HepG2 (cell line): ENCODE results near the gene ZNF764. TPM values are rescaled to one million over a fixed set of nuclear protein-coding genes. Genes with fewer than 3 reads are reported as not detected.

Experiments
- FOXC1 ChIP-seq: sonication (generic); formaldehyde crosslinking; IDR thresholded peaks from 2 replicates; pipeline ENCODE4 v1.8.0; 2022; ENCODE audit warnings: mild to moderate bottlenecking, missing genetic modification reagents, borderline replicate concordance
- GABPB1 ChIP-seq: IDR thresholded peaks from 2 replicates; pipeline ENCODE4 v1.6.1; 2016; ENCODE audit warnings: mild to moderate bottlenecking, missing genetic modification reagents, moderate library complexity, missing compliant biosample characterization
- HOXA9 ChIP-seq: sonication (generic); formaldehyde crosslinking; IDR thresholded peaks from 2 replicates; pipeline ENCODE4 v1.8.1; 2022; ENCODE audit warnings: missing genetic modification reagents, mild to moderate bottlenecking, moderate library complexity, borderline replicate concordance
- LCORL ChIP-seq, 2 experiments: fragments of 450-650 bp in 1 of 2; sonication (generic) in 1 of 2; formaldehyde crosslinking in 1 of 2; IDR thresholded peaks; 2 replicates each; pipeline versions ENCODE4 v1.5.0 to v1.6.1; 2017 to 2020; ENCODE audit warnings: antibody characterized with exemption in 1 of 2, missing genetic modification reagents in 1 of 2
- NPAS2 ChIP-seq: sonication (generic); formaldehyde crosslinking; IDR thresholded peaks from 2 replicates; pipeline ENCODE4 v1.8.0; 2022; ENCODE audit warnings: mild to moderate bottlenecking, missing genetic modification reagents, borderline replicate concordance
- PHF20 ChIP-seq: sonication (generic); formaldehyde crosslinking; IDR thresholded peaks from 2 replicates; pipeline ENCODE4 v1.5.0; 2020; ENCODE audit warnings: mild to moderate bottlenecking, missing genetic modification reagents
- PRMT3 ChIP-seq: sonication (generic); formaldehyde crosslinking; IDR thresholded peaks from 2 replicates; pipeline ENCODE4 v1.8.1; 2022; ENCODE audit warnings: low read depth, mild to moderate bottlenecking, moderate library complexity, missing genetic modification reagents, borderline replicate concordance
- PRPF4 ChIP-seq: fragments of 200-400 bp; formaldehyde crosslinking; IDR thresholded peaks from 2 replicates; pipeline ENCODE4 v1.6.1; 2016; ENCODE audit warnings: low read length, low read depth; ENCODE audit not compliant: poor library complexity, severe bottlenecking
- RFX1 ChIP-seq: fragments of 450-650 bp; IDR thresholded peaks from 2 replicates; pipeline ENCODE4 v1.6.1; 2017
- SOX5 ChIP-seq: IDR thresholded peaks from 2 replicates; pipeline ENCODE4 v1.6.1; 2016; ENCODE audit warnings: borderline replicate concordance
- SP2 ChIP-seq: sonication (generic); formaldehyde crosslinking; IDR thresholded peaks from 2 replicates; pipeline ENCODE4 v1.5.1; 2020; ENCODE audit warnings: mild to moderate bottlenecking, missing genetic modification reagents
- TBX2 ChIP-seq: sonication (generic); formaldehyde crosslinking; IDR thresholded peaks from 2 replicates; pipeline ENCODE4 v1.5.0; 2020; ENCODE audit warnings: missing genetic modification reagents, mild to moderate bottlenecking, borderline replicate concordance
- ZNF3 ChIP-seq: IDR thresholded peaks from 2 replicates; pipeline ENCODE4 v1.7.0; 2017; ENCODE audit warnings: inconsistent platforms
- ZNF451 ChIP-seq: sonication (generic); formaldehyde crosslinking; IDR thresholded peaks from 2 replicates; pipeline ENCODE4 v1.5.0; 2020; ENCODE audit warnings: mild to moderate bottlenecking, missing genetic modification reagents
- ZNF646 ChIP-seq: sonication (generic); formaldehyde crosslinking; IDR thresholded peaks from 2 replicates; pipeline ENCODE4 v1.9.0; 2021; ENCODE audit warnings: mild to moderate bottlenecking, missing genetic modification reagents
- ZNF687 ChIP-seq: sonication (generic); formaldehyde crosslinking; IDR thresholded peaks from 2 replicates; pipeline ENCODE4 v1.5.1; 2020; ENCODE audit warnings: mild to moderate bottlenecking, missing genetic modification reagents, moderate library complexity
- ZNF761 ChIP-seq: sonication (generic); formaldehyde crosslinking; conservative IDR thresholded peaks from 2 replicates; pipeline ENCODE4 v1.4.0; 2020; ENCODE audit warnings: mild to moderate bottlenecking, missing genetic modification reagents
- ZNF850 ChIP-seq: sonication (generic); formaldehyde crosslinking; conservative IDR thresholded peaks from 2 replicates; pipeline ENCODE4 v1.9.0; 2021; ENCODE audit warnings: mild to moderate bottlenecking, missing genetic modification reagents
- ZSCAN25 ChIP-seq: sonication (generic); formaldehyde crosslinking; IDR thresholded peaks from 2 replicates; pipeline ENCODE4 v1.8.0; 2022; ENCODE audit warnings: mild to moderate bottlenecking, missing genetic modification reagents
- ZSCAN29 ChIP-seq: sonication (generic); formaldehyde crosslinking; conservative IDR thresholded peaks from 2 replicates; pipeline ENCODE4 v1.4.0; 2020; ENCODE audit warnings: mild to moderate bottlenecking, missing genetic modification reagents
- polyA plus RNA-seq, 8 experiments: library from polyadenylated mRNA; depleted of rRNA in 3 of 8; stranded (reverse) in 7 of 8; unstranded in 1 of 8; fragments of >200 nt; fragmentation: Illumina TruSeq in 4 of 8; extraction: Trizol in 4 of 8; gene quantifications; 2 replicates each; pipeline versions ENCODE4 v1.2.1 to v1.2.3, GENCODE V29; 2011 to 2016; ENCODE audit warnings: low read depth in 4 of 8, missing spikeins in 1 of 8, mixed read lengths in 1 of 8; ENCODE audit not compliant: insufficient read depth in 1 of 8
- total RNA-seq, 5 experiments: library from RNA; depleted of rRNA; stranded (reverse); fragments of >200 nt; fragmentation: Illumina TruSeq; extraction: Trizol; gene quantifications; 2 replicates each; pipeline ENCODE4 v1.2.3, GENCODE V29; 2016; ENCODE audit warnings: low read depth in 1 of 5

The ZNF764 gene
- total and polyA plus RNA-seq, 2 of the 13 experiments (the other 11 are each of a cell fraction or from before 2014, with no cell fraction given): 4.1 to 9.1 TPM

GRCh38 chr16:30526137-30526822 lies 31.9 kb downstream of the ZNF764 start, which contains the start of gene ZNF768 (continued):
- TF ChIP-seq TBX2 (CRISPR knock-in tag) (no peak), SOX5 (CRISPR knock-in tag) (no peak), PRPF4 (no peak), ZNF850 (no peak), ZNF687 (no peak; the same call in 1 of the 2 replicates), NPAS2 (no peak), PHF20 (CRISPR knock-in tag) (0 out of 2 replicates have a peak, but pooled peaks have one; percentile 6), GABPB1 (CRISPR knock-in tag) (peak; percentile 72; the same call in 1 of the 2 replicates), LCORL (IDR thresholded peaks at IDR 0.05) (no peak), LCORL (CRISPR knock-in tag; IDR thresholded peaks at IDR 0.05) (no peak), RFX1 (no peak), ZNF761 (CRISPR knock-in tag) (no peak), SP2 (no peak), ZNF646 (CRISPR knock-in tag) (no peak), FOXC1 (CRISPR knock-in tag) (no peak), ZNF451 (no peak), ZSCAN29 (CRISPR knock-in tag) (no peak), ZSCAN25 (CRISPR knock-in tag) (0 out of 2 replicates have a peak, but pooled peaks have one; percentile 15), HOXA9 (CRISPR knock-in tag) (peak; percentile 74; the same call in 1 of the 2 replicates), ZNF3 (CRISPR knock-in tag) (no peak), PRMT3 (CRISPR knock-in tag) (no peak)
